T47D (cell line): ENCODE results near the gene LYRM2.
A peak's percentile ranks its signal among the peaks of the same experiment; 100 is the strongest.

Source experiments
- DNase-seq, 2 experiments: peaks; one replicate each; pipeline versions ENCODE4 v3.0.0 to v3.0.0-alpha.2; 2011 to 2012; ENCODE audit warnings: low read depth in 1 of 2, low spot score in 1 of 2
- JUND ChIP-seq: IDR thresholded peaks from 2 replicates; pipeline ENCODE4 v1.6.1; 2012; ENCODE audit warnings: low read depth
- in situ Hi-C: cut with HindIII; loops from 2 replicates; pipeline ENCODE4 v1.10.0; 2016; ENCODE audit warnings: low sequenced_read_pairs, low pct_unique_long_range_greater_than_20kb

The LYRM2 gene, protein sequence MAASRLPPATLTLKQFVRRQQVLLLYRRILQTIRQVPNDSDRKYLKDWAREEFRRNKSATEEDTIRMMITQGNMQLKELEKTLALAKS

DNA sequence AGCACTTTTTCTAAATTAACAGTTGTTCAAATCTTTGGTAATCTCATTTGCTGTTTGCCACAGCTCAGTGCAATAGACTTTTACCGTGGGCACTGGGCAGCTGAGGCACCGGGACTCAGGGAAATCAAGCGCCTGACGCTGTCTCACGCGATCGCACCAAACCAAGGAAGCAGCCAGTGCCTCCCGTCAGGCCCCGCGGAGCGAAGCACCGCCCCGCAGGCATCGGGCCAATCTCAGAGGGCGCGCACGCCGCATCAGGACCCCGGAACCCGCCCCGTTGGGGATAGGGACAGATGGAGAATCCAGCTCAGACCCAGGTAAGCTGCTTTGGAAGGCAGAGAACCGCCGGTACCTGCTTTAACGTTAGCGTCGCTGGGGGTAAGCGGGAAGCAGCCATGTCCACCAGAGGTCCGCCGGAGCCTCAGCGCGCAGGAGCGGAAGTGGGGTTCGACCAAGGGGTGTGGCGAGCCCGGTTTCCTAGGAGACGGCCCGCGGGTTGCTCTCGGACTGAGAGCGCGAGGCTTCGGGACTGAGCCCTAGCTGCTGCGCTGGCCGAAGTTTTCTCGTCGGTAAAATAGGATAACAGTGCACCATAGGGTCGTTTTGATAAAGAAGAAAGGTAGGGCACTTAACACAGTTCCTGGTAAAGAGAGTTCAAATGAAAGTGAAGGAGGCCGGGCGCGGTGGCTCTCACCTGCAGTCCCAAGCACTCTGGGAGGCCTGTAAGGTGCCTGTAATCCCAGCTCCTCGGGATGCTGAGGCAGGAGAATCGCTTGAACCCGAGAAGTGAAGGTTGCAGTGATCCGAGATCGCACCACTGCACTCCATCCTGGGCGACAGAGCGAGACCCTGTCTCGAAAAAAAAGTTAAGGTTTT, at the start of gene LYRM2:
Gene LYRM2 (minus strand): TSS at position 428 of the 876 bp plus-strand sequence. CDS start 31 bp downstream, at position 397.
- in situ Hi-C loops, result no loop called here
- peak; percentile 63 to 92 for DNase-seq
- no peak for TF ChIP-seq JUND

DNA sequence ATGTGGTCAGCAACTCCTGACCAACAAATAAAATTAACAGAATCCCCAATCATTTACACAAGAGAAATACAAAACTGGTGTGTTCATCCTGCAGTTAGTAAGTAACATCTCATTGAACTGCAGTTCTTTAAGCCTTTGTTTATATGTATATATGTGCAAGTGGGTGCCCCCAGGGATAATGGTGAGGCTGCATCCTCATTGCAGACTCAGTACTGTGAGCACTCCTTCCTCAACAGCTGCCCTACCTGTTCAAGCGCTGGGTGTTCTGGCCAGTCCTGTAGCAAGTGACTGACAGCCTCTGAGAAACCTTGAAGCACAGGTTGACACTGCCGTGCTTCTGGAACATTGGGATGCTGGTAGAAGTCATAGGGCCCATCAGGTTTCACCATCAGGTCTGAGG, 49.8 kb upstream of the LYRM2 start:
- in situ Hi-C loops, result no loop called here
- no peak for DNase-seq
- TF ChIP-seq JUND, result no peak

DNA sequence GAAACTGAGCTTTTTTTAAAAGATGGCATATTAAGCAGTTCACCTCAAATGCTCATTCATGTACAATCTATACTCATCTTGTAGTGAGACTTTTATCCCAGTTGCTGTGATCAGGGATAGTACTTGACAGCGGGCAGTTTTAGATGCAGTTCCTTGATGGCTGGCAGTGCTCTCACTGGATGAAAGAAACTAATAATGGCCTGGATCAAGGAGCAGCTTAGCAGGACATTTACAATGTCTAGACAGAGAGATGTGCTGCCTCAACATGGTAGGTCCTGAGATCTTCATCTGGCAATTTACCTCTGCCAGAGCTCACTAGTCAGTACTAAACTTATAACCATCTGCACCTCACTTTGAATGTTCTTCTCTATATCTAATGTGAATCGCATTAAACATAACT, 46.8 kb upstream of the LYRM2 start:
- in situ Hi-C loops, result no loop called here
- TF ChIP-seq JUND, result no peak
- no peak for DNase-seq

DNA sequence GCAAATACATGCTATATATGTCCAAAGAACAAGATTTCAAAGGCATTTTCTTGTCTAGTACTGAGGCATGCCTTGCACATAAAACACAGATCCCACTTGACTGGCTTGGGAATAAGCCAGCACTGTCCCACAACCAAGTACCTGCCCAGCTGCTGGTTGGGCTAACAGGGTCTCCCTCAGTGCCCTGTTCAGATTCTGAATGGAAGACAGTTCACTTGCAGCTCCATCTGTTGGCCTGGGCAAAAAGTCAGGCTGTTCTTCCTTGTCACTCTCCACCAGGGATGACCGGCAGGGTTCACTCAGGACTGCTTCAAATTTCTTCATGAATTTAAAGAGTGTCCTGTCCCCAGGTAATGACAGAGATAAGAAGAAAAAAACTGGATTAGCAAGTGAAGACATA, 44.4 kb upstream of the LYRM2 start:
- no peak for TF ChIP-seq JUND
- in situ Hi-C loops, result no loop called here

DNA sequence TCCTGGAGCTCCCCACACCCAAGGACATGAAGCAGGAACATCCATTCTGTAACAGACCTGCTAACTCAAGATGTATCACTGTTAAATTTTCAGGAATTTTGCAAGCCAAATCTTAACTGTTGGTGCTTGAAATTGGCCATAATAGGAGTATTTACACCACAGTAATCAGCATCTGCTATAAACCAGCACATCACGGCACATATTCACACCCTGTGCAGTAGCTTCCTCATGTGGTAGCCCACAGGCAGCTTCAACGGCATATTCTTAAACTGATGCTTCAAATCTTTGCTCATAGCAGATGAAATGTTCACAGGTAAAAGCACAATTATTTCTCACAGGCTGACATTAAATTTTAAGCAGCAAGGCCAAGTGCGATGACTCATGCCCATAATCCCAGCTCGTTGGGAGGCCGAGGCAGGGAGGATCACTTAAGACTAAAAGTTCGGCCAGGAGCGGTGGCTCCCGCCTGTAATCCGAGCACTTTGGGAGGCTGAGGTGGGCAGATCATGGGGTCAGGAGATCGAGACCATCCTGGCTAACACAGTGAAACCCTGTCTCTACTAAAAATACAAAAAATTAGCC, 43.5 kb upstream of the LYRM2 start:
- DNase-seq, result no peak
- no peak for TF ChIP-seq JUND
- in situ Hi-C loops, result no loop called here

More for the DNA sequence above, 44.4 kb upstream of the LYRM2 start:
- no peak for DNase-seq

DNA sequence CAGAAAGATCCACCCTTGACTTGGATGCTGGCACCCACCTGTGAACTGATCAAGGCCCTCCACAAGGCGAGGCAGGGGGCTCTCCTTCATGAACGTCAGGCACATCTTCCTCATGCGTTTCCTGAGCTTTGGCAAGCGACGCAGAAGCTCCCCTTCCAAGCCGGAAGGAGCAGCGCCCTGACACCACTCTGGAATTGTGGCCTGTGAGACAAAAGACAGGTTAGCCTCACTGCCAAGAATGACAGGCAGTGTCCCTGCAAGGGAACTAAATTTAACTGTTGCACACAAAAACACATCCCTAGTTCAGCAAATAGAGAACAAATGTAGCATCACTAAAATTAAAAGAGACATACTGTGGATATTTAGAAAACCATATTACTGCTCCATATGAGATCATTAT, 42.0 kb upstream of the LYRM2 start:
- TF ChIP-seq JUND, result no peak
- in situ Hi-C loops, result no loop called here

DNA sequence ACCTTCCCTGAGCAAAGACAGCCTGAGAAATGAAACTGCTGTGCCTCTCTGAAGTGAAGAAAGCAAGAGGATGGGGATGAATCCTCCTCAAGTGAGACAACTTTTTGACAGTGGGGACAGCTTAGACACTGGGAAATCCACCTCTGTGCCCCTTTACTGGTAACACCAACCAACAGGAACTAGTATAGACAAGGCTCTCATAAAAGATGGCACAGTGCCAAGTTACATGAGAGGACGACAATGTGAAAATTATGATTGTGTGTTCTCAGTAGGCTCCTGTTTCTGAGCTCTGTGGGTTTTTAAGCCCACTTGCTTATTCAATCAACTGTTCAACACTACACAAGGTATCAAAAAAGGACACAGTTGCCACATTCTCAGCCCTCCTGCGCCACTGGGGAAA, 41.6 kb upstream of the LYRM2 start:
- peak in 1 of 2 experiments; percentile 2 for DNase-seq
- in situ Hi-C loops, result no loop called here
- TF ChIP-seq JUND, result no peak

More for the DNA sequence above, 42.0 kb upstream of the LYRM2 start:
- no peak for DNase-seq

DNA sequence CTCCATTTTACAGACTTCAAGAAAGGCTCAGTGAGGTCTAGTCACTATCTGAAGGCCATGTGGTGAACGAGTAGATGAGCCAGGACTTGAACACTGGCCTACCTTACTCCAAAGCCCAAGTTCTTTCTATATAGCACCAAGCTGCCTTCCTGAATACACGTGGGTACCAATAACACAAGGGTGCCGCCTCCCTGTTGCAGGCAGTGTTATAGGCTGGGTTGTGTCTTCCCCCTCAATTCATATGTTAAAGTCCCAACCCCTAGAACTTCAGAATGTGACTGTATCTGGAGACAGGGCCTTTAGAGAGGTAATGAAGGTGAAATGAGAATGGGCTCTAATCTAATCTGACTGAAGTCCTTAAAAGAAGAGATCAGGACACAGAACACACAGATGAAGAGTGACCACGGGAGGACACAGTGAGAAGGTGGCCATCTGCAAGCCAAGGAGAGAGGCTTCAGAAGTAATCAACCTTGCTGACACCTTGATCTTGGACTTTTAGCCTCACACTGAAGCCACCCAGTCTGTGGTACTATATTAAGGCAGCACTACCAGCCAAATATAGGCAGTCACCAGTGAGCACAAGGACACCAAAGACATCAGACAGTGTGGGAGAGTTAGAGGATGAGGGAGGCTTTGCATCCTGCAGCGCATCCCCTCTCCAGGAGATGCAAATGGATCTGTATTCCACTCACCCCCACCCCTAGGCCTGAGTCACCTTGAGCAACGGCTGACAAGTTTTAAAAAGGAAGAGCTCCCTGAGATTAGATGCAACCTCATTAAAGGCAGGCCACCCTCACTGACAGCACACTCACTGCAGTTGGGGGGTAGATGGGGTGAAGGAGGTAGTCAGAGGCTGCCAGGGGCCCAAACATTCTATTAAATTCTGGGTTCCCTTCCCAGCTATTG, 40.9 kb upstream of the LYRM2 start:
- in situ Hi-C loops, result no loop called here
- no peak for TF ChIP-seq JUND
- no peak for DNase-seq

DNA sequence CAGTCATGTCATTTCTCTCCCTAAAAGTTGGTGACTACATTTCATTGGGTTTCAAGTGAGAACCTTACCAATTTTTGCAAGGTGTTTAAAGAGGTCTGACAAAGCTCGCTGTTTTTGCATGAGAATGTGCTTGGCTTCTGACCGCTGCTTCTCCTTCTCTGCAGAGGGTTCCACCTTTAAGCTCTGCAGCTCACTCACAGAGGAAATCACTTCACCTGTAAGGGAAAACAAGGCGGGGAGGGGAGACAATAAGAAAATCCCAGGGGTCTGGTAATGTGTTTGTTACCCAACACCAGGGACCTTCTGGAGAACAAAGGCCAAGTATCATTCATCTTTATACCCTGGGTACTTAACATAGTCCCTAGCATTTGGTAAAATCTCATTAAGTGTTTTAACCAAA, 40.0 kb upstream of the LYRM2 start:
- in situ Hi-C loops, result no loop called here
- no peak for DNase-seq
- TF ChIP-seq JUND, result no peak

DNA sequence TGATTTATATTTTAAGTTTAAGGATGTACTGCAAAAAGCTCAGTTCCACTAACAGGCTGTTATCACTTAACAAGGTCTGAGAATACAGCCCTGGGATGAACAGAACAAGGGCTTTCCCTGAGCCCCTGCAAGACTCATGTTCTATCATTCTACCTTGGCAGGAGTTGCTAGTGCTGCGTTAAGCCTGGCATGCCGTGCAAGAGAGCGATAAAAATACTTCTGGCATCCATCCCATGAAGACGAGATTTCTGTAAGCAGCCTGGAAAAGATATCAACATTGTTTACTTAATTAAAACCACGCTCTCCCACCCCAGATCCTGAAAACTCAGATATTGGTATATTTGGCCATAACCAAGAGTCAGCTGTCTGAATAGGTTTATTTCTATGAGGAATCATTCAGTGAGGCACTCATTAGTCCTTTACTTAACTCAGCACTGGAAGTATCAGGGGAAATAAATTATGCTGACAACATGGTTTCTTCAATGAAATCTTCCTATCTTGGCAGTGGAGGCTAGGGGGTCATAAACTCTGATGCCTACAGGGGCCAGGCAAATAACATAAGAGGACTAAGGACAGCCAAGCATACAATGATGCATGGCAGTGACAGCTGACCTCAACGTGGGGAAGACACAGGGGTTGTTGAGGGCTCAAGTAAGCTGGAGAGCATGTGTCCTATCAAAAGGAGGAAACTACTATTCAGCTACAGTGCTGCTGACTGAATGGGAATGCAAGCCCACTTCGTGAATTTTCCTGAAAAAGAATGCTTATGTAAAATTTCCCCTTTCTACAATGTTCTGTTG, 37.6 kb upstream of the LYRM2 start:
- in situ Hi-C loops, result no loop called here
- no peak for TF ChIP-seq JUND
- DNase-seq, result no peak

DNA sequence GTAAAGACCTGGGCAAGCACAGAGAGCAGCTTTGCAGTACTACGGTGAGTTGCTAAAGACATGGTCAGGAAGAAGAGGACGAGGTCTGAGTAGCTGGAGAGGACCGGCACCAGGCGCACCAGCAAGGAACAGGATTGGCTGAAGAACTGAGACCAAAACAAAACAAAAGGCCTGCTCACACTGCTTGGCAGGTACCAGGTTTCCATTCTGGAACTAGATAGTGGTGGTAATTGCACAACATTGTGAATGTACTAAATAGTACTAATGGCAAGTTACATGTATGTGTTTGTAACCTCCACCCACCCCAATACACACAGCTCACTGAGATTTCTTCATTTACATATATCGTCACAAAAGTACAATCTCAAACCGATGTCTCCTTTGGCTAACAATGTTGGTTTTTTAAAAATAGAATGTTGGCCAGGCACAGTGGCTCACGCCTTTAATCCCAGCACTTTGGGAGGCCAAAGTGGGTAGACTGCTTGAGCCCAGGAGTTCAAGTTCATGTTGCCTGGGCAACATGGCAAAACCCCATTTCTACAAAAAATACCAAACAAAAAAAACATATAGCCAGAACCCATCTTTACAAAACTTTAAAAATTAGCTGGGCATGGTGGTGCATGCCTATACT, 32.5 kb upstream of the LYRM2 start:
- in situ Hi-C loops, result no loop called here
- DNase-seq, result no peak
- TF ChIP-seq JUND, result no peak

DNA sequence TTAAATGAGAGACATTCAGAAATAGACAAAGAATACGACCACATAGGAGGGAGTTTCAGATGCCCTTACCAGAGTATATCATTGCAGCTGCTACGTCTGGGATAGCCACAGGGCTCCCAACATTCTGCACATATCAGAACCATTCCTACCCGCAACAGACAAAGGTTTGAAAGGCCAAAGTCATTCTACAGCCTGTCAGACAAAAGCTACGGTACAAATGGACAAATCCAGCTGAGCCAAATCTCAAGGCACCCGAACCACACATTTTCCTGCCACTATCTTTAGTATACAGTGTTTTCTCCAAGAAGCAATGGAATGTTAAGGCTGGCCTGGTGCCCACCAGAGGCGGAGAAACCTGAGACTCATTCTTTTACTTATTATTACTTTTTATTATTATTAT, 30.5 kb upstream of the LYRM2 start:
- in situ Hi-C loops, result no loop called here
- no peak for TF ChIP-seq JUND
- DNase-seq, result no peak
